NCI-H2081 treated with DMSO at 0.1 percent for 48 hours (cell line): ENCODE data around the gene CLTCL1.

Experiments
- DNase-seq: peaks from one replicate; lab custom pipeline; 2025; lab: John Stamatoyannopoulos, UW

CLTCL1 gene

DNA sequence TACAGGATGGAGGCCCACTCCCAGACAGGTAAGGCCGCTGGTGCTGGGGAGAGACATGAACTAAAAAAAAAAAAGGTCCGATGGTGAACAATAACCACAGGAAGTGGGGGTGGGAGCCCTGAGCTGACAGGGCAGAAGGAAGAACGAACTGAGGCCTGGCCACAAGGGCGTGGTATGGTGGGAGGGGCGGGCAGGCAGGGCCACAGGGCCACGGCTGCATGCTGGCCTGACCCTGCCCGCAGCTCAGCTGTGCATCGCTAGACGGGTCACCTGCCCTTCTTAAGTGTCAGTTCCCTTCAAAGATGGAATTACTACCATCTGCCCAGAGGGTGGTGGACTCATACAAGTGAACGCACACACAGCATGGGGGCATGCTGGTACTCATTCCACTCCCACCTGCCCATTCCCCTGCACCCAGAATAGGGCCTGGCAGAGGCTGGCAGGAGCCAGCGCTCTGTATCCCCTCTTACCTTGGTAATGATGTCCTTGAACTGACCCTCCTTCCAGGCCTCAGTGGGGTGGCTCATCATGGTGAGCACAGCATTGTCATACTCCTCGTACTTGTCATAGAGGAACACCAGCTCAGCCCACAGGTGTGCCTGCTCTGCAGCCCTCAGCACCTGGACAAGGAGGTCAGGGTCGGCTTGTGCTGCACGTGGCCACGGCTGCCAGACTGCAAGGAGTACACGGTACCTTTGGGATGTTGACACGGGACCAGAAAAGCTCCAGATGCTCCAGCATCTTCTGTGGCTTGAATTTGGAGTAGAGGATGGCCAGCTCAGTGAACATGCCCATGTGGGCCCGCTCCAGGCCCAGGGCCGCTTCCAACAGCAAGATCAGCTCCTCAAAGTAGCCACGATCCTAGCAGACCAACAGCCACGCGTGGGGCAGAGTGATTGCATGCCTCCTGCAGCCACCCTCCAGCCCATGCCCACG, 95.5 kb downstream of the CLTCL1 start:
- no peak for DNase-seq

DNA sequence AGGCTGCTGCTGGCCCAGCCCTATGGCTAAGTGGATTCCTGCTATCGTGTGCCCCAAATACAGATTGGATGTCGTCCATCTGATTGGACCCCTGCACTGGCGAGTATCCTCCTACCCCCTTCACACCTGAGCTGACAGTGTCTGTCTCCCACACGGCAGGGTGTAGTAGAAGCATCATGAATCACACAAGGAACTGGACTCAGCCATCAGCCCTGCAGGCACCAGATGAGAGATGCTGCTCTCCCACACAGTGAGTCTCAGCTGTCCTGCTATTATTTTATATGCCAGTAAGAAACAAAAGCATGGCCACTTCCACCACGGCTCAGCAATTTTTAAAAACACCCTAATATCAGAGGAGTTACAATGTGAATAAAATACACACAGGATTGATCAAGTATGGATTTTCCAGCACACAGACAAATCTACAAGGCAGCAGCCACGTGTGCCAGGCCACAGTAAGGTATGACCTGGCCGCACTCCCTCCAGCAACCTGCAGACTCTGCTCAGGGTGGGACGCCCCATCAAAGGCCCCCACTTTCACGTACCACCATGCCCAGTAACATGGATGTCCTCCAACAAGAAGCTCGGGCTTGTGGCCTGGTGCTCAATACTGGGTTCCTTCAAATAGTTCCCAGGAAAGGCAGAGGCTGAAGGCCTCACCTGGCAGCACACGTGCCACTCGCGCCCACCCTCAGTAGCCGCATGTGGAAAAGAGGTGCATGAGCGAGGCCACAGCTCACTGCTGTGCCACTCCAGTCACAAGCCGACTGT, 96.6 kb downstream of the CLTCL1 start:
- no peak for DNase-seq

DNA sequence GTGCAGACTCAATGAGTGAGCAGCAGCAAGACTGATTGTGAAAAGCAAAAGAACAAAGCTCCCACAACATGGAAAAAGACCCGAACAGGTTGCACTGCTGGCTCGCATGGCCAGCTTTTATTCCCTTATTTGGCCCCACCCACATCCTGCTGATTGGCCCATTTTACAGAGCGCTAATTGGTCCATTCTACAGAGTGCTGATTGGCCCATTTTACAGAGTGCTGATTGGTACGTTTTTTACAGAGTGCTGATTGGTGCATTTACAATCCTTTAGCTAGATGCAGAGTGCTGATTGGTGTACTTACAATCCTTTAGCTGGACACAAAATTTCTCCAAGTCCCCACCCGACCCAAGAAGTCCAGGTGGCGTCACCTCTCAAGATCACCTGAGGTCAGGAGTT, 97.6 kb downstream of the CLTCL1 start:
- DNase-seq = no peak

DNA sequence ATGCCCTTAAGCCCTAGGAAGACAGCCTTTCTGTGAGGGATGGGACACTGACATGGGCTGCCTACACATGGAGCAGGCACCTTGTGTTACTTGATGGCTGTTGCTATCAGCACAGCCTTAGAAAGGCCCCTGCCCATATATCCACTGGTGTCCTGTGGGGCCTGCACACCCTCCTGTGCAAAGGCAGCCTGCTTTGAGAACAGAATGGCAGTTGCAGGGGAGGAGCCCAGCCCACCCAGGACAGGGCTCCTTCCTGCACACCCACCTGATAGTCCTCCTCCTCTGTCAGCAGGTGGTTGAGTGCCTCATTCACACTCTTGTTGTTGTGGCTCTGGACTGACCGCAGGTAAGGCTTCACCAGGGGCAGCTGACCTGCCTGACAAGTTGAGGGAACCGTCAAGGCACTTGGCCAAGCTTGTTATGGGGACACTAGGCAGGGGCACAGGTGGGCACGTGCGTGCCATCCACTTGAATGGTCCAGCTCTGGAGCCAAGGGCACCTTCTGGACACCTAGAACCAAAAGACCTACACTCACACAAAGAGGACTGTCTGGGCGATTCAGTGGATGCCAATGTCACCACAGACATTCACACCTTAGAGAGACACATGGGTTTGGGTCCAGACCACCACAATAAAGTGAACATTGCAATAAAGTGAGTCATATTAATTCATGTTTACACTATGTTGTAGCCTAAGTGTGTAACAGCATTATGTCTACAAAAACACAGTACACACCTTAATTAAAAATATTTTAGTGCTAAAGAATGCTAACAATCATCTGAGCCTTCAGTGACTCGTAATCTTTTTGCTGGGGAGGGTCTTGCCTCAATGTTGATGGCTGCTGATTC, 103.6 kb downstream of the CLTCL1 start:
- DNase-seq = no peak

DNA sequence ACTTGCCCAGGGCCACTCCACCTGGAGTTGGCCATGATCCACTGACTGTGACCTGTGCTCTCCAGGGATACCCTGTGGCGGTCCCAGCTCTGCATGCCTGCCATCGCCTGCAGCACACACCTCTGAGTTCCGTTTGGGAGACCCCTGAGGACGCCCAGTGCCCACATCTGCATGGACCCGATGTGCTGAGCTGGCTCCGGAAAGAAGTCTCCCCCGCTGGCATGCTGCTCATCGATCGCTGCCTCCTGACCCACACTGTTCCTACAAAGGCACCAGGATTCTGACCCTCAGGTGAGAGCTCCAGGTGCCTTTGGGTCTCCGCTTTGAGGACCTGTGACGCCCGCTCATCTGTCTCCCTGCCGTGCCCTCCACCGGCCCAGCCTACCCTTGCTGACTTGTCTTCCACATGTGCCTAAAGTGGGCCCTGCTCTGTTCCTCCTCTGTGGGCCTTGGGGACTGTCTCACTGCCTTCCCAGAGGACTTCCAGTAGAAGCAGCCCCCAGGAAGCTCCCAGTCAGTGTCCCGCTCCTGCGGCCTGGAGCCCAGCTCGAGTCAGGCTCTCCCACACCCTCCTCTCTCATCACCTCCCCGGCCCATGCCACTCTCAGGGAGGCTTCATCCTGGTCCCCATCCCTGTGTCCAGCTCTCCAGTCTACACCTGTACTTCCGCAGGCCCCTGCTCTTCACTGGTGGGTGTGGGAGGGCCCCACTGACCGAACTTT, 107.1 kb downstream of the CLTCL1 start:
- DNase-seq = no peak

DNA sequence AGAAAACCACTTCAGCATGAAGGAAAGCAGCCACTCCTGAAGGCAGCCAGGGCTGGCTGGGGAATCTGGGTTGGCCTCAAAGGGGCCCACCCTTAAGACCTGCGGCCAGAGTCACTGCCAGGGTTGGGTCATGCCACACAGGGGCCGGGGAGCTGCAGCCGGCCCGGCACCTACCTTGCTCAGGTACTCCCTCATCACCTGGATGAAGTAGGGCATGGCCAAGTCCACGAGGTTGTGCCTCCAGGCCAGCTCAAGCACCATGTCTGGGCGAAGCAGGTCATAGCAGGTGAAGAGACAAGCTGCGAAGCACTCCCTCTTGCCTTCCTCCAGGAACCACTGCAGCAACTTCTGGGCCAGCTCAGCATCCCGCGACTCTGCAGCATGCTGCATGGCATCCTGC, 108.3 kb downstream of the CLTCL1 start:
- no peak for DNase-seq

DNA sequence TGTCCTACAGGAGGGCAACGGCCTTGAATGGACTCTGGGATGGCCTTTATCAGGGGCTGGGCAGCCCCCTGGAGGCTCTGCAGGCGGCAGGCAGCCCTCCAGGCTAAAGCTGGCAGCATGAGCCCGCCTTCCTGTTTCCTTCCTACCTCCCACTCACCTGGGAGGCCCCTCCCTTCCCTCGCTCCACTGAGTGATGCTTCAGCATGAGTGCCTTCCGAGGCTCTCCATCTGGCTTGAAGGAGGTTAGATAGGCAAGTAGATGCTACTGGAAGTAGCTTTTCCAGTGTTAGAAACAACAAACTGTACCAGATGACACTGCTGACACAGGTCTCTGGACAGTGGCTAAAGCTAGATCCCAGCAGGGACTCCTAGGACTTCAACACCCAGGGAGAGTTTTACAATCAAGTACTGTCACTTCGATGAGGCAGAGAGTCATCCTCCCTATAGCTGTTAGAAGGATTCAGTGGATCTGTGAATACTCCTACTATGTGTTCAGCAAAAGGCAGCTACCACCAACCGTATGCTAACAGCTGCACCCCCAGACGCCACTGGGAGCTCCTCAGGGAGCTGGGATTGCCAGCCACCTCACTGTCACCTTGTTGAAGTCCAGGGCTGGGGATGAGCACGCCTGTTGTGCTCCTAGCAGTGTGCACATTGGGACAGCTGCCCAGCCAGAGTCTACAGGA, 108.9 kb downstream of the CLTCL1 start:
- DNase-seq = no peak

DNA sequence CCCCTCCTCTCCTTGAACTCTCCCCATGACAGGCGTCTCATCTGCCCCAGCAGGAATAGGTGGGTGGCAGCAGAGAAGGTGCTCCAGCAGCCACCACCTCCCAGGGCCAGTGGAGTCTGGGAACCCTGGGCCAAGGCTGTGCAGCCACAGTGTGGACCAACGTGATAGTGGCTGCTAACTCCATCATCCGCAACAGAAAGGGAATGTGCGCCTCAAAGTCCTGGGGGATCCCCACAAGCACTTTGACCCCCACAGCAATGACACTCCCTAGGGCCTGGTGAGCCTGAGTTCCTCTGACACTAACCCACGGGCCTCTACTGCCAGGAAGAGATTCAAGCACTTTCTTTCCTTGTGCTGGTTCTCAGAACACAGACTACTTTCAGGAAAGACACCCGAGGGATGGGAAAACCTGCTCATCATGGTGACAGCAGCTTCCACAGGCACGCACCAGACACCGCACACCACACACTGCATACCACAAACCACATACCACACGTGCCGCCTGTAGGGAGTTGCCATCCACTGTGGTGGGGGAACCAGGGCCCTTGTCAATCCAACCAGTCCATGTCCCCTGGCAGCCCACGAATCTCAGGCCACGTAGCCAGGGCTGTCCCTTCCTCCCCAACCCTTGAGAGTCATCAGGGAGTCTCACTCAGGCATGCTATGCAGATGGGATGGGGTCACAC, 109.6 kb downstream of the CLTCL1 start:
- DNase-seq = no peak

DNA sequence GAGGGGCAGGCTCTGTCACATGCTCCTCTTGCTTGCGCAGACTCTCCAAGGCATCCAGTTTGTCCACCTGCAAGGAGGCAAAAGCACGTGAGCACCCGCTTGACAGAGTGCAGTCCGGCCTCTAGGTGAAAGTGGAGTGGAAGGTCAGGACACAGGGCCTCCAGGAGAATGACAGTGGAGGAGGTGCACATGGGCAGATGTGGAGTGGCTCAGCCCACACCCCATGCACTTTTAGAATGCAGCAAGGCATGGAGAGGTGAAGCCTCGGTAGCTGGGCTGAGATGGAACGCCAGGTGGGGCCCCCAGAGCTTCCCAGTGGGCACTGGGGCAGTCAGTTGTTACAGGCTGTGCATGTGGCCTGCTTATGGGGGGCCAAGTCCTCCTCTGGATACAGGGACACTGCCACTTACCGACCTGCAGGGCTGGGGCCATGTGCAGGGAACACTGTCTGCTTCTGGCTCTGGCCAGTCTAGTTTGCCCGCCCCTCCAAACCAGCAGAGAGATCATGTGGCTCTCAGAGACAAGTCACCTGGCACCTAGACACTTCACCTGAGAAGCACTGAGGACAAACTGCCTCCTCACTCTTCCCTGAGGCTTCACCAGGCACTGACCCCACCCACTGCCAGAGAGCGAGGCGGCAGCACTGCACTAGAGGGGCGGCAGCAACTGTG, 110.6 kb downstream of the CLTCL1 start:
- DNase-seq = no peak

DNA sequence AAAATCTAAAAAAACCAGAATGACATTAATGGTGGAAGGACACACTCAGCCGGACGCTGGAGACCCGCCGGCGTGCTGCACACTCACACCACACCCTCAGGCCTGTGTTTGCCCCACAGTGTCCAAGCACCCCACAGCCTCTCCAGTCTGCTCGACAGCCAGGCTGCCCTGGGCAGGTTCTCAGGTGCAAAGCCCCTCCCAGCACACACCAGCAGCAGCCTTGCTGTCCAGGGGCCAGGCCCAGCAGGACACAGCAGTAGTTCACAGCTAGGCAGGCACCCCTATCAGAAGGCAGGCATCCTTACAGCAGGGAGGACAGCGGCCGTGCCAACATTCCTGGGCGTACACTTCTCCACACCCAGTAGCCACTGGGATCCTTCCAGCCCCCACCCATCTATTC, 111.3 kb downstream of the CLTCL1 start:
- DNase-seq = no peak

DNA sequence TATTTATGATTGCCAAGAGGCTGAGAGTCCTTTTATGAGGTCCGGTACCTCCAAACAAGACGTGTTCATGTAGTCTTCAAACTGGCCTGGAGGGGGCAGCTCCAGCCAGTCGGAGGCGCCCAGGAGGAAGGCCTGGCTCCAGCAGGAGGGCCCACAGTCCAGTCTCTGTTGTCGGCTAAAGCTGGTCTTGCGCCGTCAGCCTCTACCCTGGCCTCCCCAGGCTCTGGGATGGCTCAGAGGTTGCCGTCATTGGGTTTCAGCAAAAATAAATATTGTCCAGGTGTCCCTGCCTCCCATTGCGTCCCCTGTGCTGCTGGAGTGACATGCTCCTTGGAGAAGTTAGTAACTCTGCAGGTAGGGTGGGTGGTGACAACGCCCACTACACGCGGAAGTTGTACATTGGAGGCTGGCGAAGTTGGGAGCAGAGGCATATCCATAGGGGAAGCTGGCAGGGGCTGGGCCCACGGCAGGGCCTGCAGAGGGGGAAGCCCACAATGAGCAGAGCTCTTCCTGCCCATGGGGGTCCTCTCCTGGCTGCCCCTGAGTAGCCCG, 111.9 kb downstream of the CLTCL1 start:
- DNase-seq = peak; percentile 8

DNA sequence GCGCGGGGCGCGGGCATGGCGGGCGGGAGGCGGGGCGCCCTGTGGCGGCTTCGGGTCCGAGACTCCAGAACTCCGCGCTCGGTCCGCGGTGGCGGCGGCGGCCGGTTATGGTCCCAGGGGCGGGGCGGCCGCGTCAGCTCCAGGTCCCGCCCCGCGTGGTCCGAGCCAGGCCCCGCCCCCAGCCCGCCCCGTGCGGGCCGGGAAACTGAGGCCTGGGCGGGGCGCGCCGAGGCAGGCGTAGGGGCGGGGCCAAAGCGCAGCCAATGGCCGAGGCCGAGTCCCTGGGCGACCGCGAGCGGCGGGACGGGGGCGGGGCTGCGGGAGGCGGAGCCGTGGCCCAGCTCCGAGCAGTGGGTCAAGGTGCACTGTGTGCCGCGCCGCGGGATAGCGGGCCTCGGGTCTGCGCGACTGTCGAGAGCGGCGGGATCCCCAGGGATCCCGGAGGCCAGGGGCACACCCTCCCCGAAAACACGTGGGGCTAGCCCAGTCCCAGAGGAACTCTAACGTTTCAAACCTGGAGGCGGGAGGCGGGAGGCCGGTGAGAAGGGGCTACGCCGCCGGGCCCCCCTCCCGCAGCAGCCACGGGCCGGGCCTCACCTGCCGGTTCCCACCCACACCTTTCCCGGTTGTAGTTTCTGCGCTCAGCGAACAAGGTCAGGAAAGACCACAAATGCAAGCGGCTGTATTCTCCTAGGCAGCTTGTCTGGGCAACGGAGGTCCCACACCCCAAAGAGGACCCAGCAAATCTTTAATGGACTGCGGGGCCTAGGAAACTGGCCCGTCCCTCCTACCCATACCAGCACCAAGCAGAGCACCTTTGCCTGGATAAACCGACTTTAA, 112.6 kb downstream of the CLTCL1 start, which contains the start of gene SLC25A1:
SLC25A1 (minus strand) TSS at position 80 of the 840 bp plus-strand sequence; CDS start at position 17, 63 bp downstream.
- no peak for DNase-seq

DNA sequence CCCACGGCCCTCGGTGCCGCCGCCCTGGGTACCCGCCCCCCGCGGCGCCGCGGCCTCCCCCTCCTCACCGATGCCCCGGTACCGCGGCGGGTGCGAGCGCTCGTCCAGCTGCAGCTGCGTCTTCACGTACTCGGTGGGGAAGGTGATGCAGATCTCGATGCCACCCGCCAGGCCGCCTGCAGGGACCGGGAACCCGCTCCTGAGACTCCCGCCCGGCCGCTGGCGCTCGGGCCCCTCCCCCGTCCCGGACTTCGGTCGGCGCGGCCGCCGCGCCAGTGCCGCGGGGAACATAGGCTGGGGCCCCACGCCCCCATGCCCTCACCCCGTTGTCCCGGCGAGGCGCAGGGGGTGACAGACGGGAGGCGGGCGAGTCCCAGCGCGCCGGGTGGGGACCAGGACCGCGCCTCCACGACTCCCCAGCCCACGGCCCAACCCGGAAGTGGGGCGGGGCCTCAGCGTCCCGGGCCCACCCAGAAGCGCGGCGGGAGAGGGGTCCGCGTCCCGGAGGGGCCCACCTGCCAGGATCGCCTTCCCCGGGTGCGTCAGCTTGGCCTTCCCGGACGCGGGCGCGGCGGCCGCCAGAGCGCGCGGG, 113.4 kb downstream of the CLTCL1 start:
- DNase-seq = no peak

DNA sequence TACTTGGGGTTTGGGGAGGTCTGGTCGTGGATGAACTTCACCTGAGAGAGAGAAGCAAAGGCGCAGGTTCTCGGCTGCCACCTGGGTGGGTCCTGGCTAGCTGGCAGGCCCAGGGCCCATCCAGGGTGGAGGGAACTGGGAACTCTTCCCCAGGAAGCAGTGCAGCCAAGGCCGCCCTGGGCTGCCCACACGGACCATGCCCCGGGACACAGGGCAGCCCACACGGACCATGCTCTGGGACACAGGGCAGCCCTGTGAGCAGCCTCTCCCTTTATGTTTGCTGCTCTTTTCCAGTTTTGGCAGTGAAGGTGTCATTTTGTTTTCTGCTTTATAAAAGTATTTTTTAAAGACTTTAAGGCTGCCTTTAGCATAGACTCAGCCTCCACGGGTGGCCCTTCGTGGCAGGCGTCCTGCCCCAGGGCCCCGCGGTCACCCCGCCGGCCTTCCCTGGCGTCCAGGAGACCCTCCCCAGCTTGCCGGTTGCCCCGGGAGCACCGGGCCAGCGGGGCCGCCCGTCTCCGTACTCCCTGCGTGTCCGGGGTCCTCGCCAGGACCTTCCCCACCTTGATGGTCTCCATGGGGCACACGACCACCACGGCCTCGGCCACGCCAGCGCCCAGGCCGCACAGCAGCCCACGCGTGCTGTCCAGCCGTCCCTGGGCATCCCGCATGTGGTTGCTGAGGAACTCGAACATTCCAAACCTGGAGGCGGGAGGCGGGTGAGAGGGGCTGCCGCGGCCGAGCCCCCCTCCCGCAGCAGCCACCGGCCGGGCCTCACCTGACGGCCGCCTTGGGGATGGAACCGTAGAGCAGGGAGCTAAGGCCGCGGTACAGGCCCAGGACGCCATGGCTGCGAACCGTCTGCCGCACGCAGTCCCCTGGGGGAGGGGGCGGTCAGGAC, 114.1 kb downstream of the CLTCL1 start:
- DNase-seq = no peak

DNA sequence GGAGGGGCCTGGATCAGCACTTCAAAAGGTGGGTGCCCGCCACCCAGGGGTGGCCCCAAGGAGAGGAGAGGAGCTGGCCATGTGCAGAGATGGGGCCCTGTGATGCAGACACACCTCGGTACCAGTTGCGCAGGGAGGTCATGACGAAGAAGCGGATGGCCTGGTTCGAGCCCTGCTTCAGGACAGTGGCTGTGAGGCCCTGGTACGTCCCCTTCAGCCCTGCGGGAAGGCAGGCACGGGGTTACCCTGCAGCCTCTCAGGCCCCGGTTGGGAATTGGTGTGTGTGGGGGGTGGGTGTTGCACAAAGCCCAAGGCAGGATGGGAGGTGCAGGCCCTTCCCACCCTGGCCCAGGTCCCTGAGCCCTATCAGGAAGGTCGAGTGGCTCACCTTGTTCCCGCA, 114.8 kb downstream of the CLTCL1 start:
- no peak for DNase-seq

DNA sequence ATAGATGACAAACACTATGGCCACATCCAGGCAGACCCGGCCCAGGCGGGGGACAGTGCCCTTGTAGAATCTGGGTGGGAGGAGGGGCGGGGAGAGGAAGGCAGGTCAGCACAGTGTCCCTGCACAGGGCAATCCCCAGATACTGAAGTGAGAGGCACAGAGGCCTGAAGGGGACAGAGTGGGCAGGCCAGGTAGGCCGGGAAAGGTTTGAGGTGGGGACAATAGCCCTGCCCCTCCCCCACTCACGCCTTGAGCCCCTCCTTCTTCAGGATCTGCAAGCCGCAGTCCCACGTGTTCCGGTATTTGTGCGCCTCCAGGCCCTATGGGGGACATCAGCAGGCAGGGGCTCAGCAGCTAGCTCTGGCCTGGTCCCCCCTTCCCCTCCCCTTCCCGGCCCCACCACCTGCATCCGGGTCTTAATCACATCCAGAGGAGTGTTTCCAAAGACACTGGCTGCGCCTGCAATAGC, 115.3 kb downstream of the CLTCL1 start:
- DNase-seq = no peak
